Measurements from ENCODE around the gene ANO2. TPM values are rescaled to one million over a fixed set of nuclear protein-coding genes. Genes with fewer than 3 reads are reported as not detected.

ANO2 gene
- polyA plus RNA-seq, 10 donors: 2.4 to 5.1 (median 3.8) TPM

- DNase-seq: no peak
Observed at GRCh38 chr12:5778821-5779220, 166.2 kb downstream of the ANO2 start.

GRCh38 chr12:5777451-5777850 lies 167.6 kb downstream of the ANO2 start:
- peak in 1 of 3 donors; percentile 61 for DNase-seq

- no peak for DNase-seq
Observed at GRCh38 chr12:5776091-5776490, 169.0 kb downstream of the ANO2 start.

GRCh38 chr12:5773550-5773949 lies 171.5 kb downstream of the ANO2 start:
- DNase-seq: no peak

- no peak for DNase-seq
Observed at GRCh38 chr12:5771756-5772155, 173.3 kb downstream of the ANO2 start.

GRCh38 chr12:5770727-5771126 lies 174.3 kb downstream of the ANO2 start:
- DNase-seq: no peak

GRCh38 chr12:5768581-5769196 lies 176.4 kb downstream of the ANO2 start:
- peak; percentile 46 to 68 (median 47) for DNase-seq

GRCh38 chr12:5768171-5768570 lies 176.9 kb downstream of the ANO2 start:
- DNase-seq: no peak

- no peak for DNase-seq
Observed at GRCh38 chr12:5758347-5758746, 186.7 kb downstream of the ANO2 start.

- no peak for DNase-seq
Observed at GRCh38 chr12:5756338-5756842, 188.7 kb downstream of the ANO2 start.

- DNase-seq: no peak
Observed at GRCh38 chr12:5748027-5748426, 197.0 kb downstream of the ANO2 start.

- no peak for DNase-seq
Observed at GRCh38 chr12:5746917-5747316, 198.1 kb downstream of the ANO2 start.

- DNase-seq: no peak
Observed at GRCh38 chr12:5746036-5746908, 198.8 kb downstream of the ANO2 start.

GRCh38 chr12:5745251-5745888 lies 199.7 kb downstream of the ANO2 start:
- DNase-seq: peak; percentile 65 to 85 (median 72)

GRCh38 chr12:5742258-5742657 lies 202.8 kb downstream of the ANO2 start:
- DNase-seq: no peak

- no peak for DNase-seq
Observed at GRCh38 chr12:5739917-5740316, 205.1 kb downstream of the ANO2 start.

GRCh38 chr12:5737778-5738177 lies 207.3 kb downstream of the ANO2 start:
- DNase-seq: no peak

- no peak for DNase-seq
Observed at GRCh38 chr12:5736527-5736926, 208.5 kb downstream of the ANO2 start.

GRCh38 chr12:5736016-5736415 lies 209.0 kb downstream of the ANO2 start:
- no peak for DNase-seq

- DNase-seq: no peak
Observed at GRCh38 chr12:5733916-5734315, 211.1 kb downstream of the ANO2 start.

- no peak for DNase-seq
Observed at GRCh38 chr12:5733136-5733755, 211.8 kb downstream of the ANO2 start.

GRCh38 chr12:5730962-5731361 lies 214.1 kb downstream of the ANO2 start:
- no peak for DNase-seq

Data from muscle of back (tissue), 11 donors.